NCI-H82 treated with DMSO at 0.1 percent for 48 hours (cell line): Measurements from ENCODE around the gene PLK2.

ENCODE experiments used
- DNase-seq: peaks from one replicate; lab custom pipeline; 2025; ENCODE audit not compliant: unreplicated experiment; lab: John Stamatoyannopoulos, UW

The PLK2 gene

GRCh38 chr5:58460002-58460731, at the start of gene PLK2:
TSS of gene PLK2 (minus strand) at chr5:58460086. CDS start at chr5:58459959, 127 bp downstream.
- peak; percentile 52 for DNase-seq

- DNase-seq, result no peak
Observed at GRCh38 chr5:58507715-58508114, 47.8 kb upstream of the PLK2 start.

GRCh38 chr5:58505971-58506640, 46.2 kb upstream of the PLK2 start:
- DNase-seq, result no peak

GRCh38 chr5:58505502-58505901, 45.6 kb upstream of the PLK2 start:
- DNase-seq, result no peak

- no peak for DNase-seq
Observed at GRCh38 chr5:58504766-58505165, 44.9 kb upstream of the PLK2 start.

- DNase-seq, result no peak
Observed at GRCh38 chr5:58503390-58504046, 43.6 kb upstream of the PLK2 start.

- no peak for DNase-seq
Observed at GRCh38 chr5:58501778-58502417, 42.0 kb upstream of the PLK2 start.

GRCh38 chr5:58499941-58500340, 40.1 kb upstream of the PLK2 start:
- no peak for DNase-seq

- no peak for DNase-seq
Observed at GRCh38 chr5:58499231-58499630, 39.3 kb upstream of the PLK2 start.

GRCh38 chr5:58498340-58498942, 38.6 kb upstream of the PLK2 start:
- DNase-seq, result no peak

- no peak for DNase-seq
Observed at GRCh38 chr5:58497921-58498320, 38.0 kb upstream of the PLK2 start.

- DNase-seq, result no peak
Observed at GRCh38 chr5:58497386-58497785, 37.5 kb upstream of the PLK2 start.

GRCh38 chr5:58496488-58496887, 36.6 kb upstream of the PLK2 start:
- no peak for DNase-seq

- no peak for DNase-seq
Observed at GRCh38 chr5:58493141-58493540, 33.3 kb upstream of the PLK2 start.

- DNase-seq, result no peak
Observed at GRCh38 chr5:58491216-58491892, 31.5 kb upstream of the PLK2 start, which contains the start of gene GAPT. TSS of gene GAPT (plus strand) at chr5:58491435. CDS start at chr5:58494537, 3,102 bp downstream.

- no peak for DNase-seq
Observed at GRCh38 chr5:58490402-58491050, 30.6 kb upstream of the PLK2 start.

GRCh38 chr5:58486290-58486689, 26.4 kb upstream of the PLK2 start:
- DNase-seq, result no peak

GRCh38 chr5:58484505-58484904, 24.6 kb upstream of the PLK2 start:
- no peak for DNase-seq

GRCh38 chr5:58482536-58482935, 22.6 kb upstream of the PLK2 start:
- DNase-seq, result no peak

GRCh38 chr5:58481828-58482227, 21.9 kb upstream of the PLK2 start:
- no peak for DNase-seq
